GM12891 (cell line): ENCODE results near the gene ADAMTSL3.

Experiments
- DNase-seq: peaks from one replicate; pipeline ENCODE4 v3.0.0; 2011; ENCODE audit warnings: low spot score; ENCODE audit not compliant: insufficient read length
- FAIRE-seq: peaks from 2 replicates; lab custom pipeline; 2011; peaks lifted over from hg19 to GRCh38; lab: Jason Lieb, UNC
- PAX5 ChIP-seq: IDR thresholded peaks from 2 replicates; pipeline ENCODE4 v1.6.1; 2011; ENCODE audit warnings: low read length, moderate library complexity, mild to moderate bottlenecking; ENCODE audit not compliant: insufficient read depth, severe bottlenecking
- POLR2A ChIP-seq: IDR thresholded peaks from 2 replicates; pipeline ENCODE4 v1.6.1; 2011; ENCODE audit warnings: low read depth, low read length, control low read depth
- POLR2AphosphoS5 ChIP-seq: IDR thresholded peaks from 2 replicates; pipeline ENCODE4 v1.6.1; 2011; ENCODE audit warnings: low read depth, low read length, control low read depth
- POU2F2 ChIP-seq: IDR thresholded peaks from 2 replicates; pipeline ENCODE4 v1.6.1; 2011; ENCODE audit warnings: low read depth, mild to moderate bottlenecking, control low read depth, low read length, moderate library complexity
- SPI1 ChIP-seq: IDR thresholded peaks from 2 replicates; pipeline ENCODE4 v1.6.1; 2011; ENCODE audit warnings: low read depth, low read length, control low read depth
- TAF1 ChIP-seq: IDR thresholded peaks from 2 replicates; pipeline ENCODE4 v1.6.1; 2011; ENCODE audit warnings: low read depth, low read length, control low read depth

ADAMTSL3 gene

DNA sequence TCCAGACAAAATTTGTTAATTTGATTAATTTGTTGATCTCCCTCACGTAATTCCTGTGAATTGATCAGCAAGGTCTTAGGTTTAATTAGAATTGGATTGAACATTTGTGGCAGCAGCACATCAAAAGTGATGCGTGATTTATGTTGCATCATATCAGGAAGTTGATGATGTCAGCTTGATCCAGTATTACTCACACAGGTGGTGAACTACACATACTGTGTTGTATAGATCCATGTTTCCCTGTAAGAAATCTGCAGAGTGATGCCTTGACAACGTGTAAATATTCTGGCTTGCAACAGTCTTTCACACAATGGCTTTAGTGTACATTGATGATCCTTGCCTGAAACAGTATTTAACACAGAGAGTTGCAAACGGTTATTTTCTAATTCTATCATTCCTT, 200.4 kb downstream of the ADAMTSL3 start:
- TF ChIP-seq POLR2AphosphoS5 (no peak), PAX5 (no peak), SPI1 (no peak)
- DNase-seq (no peak), FAIRE-seq (peak; percentile 43)

DNA sequence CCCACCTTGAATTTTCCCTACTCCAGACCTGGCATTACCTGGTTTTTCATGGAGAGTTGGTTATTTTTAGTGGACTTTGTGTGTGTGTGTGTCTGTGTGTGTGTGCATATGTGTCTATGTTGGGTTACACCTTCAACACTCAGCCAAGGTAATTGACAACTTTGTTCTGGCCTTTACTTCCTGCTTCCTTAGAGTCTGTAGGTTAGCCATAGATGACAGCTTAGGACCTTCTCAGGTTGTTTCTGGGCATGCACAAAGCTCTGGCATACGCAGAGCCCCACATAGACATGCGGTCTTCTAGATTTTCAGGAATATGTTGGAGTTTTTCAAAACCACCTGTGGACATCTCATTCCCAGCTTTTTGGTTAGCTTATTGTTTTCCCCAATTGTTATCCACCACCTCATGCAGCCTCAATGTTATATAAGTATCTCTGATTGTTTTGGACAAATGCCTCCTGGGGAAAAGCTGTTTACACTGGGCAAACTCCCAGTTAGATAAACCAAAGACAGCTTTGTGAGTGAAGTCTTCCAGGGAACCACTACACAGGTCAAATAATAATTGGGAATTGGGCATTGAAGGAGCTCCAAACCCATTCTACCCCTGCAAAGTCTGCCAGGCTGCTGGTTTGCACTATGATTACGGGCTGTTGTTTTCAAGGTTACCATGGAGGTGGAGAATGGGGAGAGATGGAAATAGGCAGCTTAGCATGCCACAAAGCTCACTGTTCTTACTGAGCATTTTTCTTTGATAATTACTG, 201.2 kb downstream of the ADAMTSL3 start:
- TF ChIP-seq PAX5 (no peak), POLR2A (no peak), POLR2AphosphoS5 (no peak), SPI1 (no peak), POU2F2 (no peak), TAF1 (no peak)
- no peak for DNase-seq
- peak; percentile 23 for FAIRE-seq

DNA sequence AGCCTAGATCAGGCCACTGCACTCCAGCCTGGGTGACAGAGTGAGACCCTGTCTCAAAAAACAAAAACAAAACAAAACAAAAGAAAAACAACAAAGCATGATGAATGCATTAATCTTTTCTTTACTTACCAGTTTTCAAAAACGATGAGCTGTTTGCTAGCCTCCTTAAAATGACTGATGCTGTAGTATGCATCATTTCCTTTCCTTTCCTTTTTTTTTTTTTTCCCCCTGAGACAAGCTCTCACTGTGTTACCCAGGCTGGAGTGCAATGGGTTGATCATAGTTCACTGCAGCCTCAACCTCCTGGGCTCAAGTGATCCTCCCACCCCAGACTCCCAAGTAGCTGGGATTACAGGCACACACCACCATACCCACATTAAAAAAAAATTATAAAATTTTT, 202.0 kb downstream of the ADAMTSL3 start:
- TF ChIP-seq SPI1, result no peak
- no peak for TF ChIP-seq PAX5
- TF ChIP-seq POLR2AphosphoS5, result no peak
- no peak for TF ChIP-seq POU2F2
- no peak for TF ChIP-seq TAF1
- no peak for TF ChIP-seq POLR2A
- no peak for FAIRE-seq
- DNase-seq, result no peak

DNA sequence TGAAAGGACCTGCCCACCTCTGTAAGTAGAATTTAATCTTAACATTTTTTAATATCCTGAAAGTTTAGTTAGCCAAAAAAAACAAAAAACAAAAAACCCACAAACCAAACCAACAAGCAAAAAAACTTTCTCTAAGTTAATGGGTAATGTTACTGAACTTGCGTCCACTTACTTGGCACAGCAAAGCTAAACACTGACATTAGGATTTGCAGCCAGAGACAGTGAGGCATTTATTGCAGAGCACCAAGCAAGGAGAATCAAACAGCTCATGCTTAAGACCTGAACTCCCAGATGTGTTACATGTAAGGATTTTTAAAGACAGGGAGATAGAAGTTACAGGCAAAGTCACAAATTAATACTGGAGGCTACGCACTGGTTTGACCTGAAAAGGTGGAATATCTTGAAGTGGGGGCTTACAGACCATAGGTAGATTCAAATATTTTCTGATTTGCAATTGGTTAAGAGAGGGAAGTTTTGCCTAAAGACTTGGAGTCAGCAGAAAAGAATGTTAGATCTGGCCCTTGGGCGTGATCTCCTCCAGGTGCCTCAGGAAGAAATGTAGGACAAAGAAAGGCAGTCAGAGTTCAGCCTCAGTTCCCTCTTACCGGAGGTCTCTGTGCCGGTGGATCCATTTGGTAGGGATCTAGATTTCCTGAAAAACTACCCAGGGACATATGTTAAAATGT, 205.0 kb downstream of the ADAMTSL3 start:
- no peak for DNase-seq
- TF ChIP-seq TAF1 (no peak), PAX5 (no peak), POU2F2 (no peak), POLR2AphosphoS5 (no peak), POLR2A (no peak), SPI1 (no peak)
- no peak for FAIRE-seq

DNA sequence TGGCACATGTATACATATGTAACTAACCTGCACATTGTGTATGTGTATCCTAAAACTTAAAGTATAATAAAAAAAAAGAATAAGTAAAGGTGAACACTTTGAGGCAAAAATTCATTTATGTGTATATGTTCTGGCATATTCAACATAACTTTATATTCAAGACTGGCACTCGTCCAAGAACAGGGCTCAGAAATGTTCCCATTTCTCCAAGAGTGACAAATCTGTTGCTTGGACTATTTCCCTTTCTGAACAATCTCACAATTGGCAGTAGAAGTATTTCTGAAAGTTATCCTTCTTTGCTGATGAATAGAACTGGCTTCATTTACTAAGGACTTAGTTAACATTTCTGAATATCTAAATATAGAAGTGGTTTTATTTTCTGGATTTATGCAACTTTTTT, 212.8 kb downstream of the ADAMTSL3 start:
- TF ChIP-seq POLR2A (no peak), PAX5 (no peak), POU2F2 (no peak), SPI1 (no peak), TAF1 (no peak), POLR2AphosphoS5 (no peak)
- FAIRE-seq (no peak), DNase-seq (no peak)

DNA sequence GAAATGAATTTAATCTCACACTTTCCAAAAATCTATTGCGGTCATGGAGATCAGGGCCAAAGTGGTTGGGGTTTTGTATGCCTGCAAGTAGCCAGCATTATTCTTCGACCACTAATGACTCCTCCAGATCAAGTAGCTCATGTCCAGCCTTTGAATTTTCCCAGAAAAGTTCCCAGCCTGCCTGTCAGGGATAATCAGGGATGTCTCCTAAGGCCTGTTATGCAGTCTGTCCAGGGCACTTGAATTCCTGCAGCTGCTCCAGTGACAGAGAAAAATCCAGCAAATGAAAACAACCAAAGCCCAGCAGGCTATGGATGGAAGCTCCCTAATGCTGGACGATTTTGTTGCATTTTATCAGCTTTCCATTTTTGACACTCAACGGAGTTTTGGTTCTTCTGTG, 215.4 kb downstream of the ADAMTSL3 start:
- TF ChIP-seq SPI1, result no peak
- no peak for DNase-seq
- no peak for FAIRE-seq

DNA sequence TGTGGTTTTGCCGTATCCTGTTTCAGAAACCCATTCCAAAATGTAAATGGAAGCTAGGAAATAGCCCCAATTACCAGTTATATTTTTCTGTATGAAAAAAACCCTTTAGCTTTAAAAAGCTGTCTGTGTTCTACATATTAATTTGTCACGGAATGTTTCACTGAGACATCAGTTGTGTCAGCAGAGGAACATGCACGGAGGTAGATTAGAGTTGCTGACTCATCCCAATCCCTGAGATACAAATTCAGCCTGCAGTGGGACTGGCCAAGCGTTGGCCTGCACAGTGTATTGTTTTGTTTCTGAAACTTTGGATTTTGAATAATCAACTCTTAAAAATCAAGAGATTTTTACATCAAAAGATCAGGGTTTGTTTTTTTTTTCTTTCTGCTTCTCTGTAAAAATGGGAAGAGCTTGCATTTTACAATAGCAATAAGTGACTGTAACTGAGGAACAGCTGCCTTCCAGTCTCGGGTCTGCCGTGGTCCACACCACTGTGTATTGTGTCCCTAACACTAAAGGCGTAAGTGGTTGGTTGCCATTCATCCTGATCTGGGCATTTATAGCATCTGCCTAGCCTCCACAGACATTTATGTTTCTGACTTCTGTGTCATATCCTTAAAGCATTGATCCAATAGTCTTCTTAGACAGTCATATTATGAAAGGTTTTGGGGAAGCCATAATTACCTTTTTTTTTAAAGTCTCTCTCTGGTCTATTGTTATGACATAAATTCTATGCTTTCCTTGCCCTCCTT, 218.1 kb downstream of the ADAMTSL3 start:
- no peak for DNase-seq
- TF ChIP-seq POU2F2 (no peak), POLR2AphosphoS5 (no peak)
- FAIRE-seq, result peak; percentile 69

DNA sequence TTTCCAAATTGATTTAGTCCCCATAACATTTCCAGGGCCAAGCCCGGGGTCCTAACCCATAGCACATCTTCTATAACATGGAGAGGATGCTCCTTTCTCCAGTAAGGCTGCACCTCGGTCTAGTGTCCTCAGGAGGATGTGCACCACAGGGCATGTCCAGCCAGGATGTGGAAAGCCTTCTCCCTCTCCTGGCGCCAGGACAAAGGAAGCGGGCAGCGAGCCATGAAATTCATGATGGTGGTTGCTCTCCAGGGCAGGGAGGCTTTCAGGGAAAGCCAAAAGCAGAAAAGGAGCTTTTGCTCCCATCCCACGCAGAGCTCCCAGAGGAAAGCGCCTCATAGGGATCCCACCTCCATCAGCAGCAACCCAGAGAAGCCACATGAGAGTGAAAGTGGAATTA, 220.0 kb downstream of the ADAMTSL3 start:
- TF ChIP-seq TAF1 (no peak), POLR2A (no peak), SPI1 (no peak), POU2F2 (no peak), POLR2AphosphoS5 (no peak), PAX5 (no peak)
- no peak for FAIRE-seq
- no peak for DNase-seq

DNA sequence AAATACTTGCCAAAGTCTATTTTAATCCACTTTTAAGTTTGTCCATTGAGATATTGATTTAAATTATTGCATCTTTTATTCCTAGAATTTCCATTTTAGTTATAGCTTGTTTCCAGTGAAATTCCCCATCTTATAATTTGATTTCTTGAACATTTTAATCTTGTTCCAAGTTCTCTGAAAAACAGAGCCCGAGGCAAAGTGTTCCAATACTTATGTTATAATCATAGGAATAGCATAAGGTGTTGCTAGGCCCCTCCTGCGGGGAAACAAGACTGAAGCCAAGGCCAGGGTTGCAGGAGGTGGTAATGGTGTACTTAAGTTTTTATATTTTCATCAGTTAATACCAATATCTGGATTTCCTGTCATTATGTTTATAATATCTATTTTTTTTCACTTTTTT, 226.6 kb downstream of the ADAMTSL3 start:
- no peak for DNase-seq
- FAIRE-seq, result no peak
- TF ChIP-seq POLR2AphosphoS5, result no peak

DNA sequence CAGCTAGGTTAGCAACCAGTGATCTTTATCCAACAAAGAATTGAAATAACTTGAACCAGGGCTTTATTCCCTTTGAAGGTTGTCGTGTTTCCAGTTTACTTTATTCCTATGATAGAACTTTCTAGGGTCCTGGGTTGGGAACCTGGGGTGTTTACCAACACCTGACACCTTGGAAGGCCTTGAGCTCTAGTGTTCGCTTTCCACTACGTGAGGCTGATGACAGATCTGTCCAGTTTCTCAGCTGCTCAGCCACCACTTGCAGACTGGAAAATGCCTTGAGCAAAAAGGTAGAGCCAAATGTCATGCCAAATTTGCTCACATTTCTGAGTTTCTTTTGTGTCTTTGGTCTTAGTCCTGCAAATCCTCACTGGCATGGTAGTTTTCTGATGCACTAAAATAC, 227.2 kb downstream of the ADAMTSL3 start:
- FAIRE-seq (no peak), DNase-seq (no peak)
- TF ChIP-seq POLR2AphosphoS5 (no peak), POU2F2 (no peak), SPI1 (no peak)

DNA sequence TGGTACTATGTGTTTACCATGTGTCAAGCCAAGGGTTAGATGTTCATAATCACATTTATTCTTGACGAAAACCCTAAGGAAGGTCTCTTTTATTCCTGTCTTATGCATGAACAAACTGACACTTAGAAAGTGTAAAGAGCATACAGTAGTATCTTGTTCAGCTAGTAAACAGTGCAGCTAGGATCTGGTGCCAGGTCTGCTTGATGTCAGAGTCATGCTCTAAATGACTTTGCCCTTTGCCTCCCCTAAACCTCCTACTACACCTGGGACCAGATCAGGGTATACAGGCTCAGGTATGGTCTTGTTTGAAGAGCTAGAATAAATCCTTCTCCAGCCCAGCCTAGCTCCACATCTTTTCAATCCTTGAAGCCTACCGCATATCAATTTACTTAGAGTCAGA, 232.4 kb downstream of the ADAMTSL3 start:
- no peak for TF ChIP-seq POLR2AphosphoS5
- TF ChIP-seq POU2F2, result no peak
- no peak for TF ChIP-seq PAX5
- no peak for TF ChIP-seq POLR2A
- FAIRE-seq (no peak), DNase-seq (no peak)
